Stimulated activated CD4-positive, alpha-beta T cell treated with anti-CD3 and anti-CD28 coated beads, Interleukin-15, amount 100 ng/mL, for 48 hours (primary cell): ENCODE results near the gene SNAPIN.
A peak's percentile ranks its signal among the peaks of the same experiment; 100 is the strongest.
"Not testable (repeated sequence)": the region's sequence is repeated elsewhere in the genome, so short reads cannot be mapped to it uniquely, and the experiment has no call there.

Source experiments
- DNase-seq, 2 donors: peaks; one replicate each; pipeline ENCODE4 v3.0.0-alpha.2; 2020; ENCODE audit warnings: low read depth in 2 of 2

SNAPIN gene

DNA sequence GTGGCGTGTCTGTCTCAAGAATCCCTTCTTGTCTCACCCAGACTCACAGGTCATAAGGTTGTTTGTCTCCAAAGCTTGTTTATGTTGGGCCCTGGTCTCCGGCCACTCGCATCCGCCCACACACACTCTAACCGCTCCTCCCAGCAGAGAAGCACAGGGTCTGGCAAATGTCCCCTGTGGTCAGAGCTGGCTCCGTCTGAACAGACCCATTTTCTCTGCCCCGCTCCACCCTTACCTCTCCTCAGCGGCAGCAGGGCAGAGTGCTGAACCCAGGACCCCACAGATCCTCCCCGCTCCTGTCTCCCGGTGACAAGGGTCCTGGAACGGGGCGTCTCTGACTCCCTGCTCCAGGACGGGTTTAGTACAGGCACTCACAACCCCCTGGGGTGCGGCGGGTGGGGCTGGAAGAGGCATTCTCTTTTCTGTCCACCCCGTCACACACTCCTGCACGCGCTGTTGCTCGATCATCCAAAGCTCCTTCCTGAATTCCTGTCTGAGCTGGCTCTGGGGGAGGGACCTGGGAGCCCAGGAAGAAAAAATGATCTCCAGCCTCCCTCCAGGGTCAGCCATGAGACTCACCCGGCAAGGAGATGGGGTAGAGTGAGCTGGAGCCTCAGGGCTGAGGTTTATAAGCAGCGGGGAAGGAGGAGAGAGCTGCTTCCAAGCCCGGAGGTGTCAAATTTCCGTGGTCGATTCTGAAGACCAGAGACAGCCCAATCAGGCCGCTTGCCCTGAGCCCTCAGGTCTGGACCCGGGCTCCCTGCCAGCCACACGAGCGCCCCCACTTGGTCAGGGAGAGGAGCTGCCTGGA is 31.4 kb upstream of the SNAPIN start, which contains the start of gene S100A13:
S100A13 (minus strand) TSS at position 602 of the 811 bp plus-strand sequence. CDS start 1,033 bp downstream, outside the sequence.
- no peak for DNase-seq

DNA sequence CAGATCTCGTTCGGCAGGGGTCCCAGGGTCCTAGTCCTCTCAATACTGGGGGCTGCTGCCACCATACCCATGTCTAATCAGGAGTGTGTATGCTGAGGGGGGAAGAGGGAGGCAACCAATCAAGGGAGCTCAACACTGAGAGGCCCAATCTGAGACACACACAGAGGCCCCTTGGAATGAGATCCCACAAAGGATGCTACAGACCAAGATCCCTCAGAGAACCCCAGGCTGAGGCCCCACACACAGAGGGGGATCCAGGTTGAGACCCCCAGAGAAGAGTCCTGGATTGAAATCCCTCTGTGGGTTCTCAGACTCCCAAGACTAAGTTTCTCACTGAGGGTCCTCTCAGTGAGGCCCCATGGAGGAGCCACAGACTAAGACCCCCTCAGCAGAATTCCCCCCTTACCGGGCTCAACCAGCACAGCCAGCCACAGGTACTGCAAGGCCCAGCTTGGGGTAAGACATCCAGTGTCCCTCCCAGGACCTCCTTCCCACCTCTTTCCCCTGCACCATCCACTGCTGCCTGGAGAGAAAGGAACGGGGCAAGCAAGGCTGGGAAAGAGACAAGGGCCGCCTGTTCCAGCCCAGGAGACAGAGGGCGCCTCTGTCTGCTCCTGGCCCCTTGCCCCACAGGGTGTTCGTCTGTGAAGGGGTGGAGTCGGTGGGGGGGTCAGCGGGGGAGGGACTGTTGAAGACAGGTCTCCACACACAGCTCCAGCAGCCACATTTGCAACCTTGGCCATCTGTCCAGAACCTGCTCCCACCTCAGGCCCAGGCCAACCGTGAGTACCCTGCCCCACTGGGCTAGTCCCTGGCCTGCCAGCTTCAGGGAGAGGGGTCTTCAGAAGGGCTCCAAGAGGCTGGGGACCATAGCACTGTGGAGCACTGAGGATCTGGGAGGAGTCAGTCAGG is 30.5 kb upstream of the SNAPIN start, which contains the start of gene S100A1:
S100A1 (plus strand) TSS at position 720 of the 912 bp plus-strand sequence. CDS start 2,088 bp downstream, outside the sequence.
- DNase-seq = no peak

DNA sequence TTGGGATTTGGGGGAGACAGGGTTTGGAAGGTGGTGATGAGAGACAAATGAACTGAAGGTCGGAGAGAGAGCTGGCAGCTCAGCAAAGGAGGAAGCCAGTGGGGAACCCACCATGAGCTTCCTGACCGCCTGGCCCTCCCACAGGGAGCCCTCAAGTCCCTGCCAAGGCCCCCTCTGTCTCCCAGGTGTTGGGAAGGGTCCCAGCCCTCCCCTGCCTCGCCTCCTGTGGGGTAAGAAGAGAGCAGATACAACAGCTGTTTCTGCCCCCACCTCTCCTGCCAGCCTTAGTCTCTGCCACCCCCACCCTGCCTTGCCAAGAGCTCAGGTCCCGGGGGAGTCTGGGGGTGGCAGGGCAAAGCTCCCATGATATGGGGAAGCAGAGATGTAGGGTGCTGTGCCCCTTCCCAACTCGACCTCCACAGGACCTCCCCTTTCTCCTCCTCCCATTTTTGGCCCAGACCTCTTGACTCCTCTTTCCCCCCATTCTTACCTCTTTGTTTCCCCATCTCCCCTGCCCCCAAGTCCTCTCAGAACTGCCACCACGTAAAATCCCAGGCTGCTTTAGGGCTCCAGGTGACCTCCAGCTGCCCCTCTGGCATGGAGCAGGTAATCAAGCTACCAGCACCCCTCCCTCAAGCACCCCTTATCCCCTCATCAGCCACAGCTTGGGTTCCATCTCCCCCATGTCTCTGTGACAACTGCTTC is 29.7 kb upstream of the SNAPIN start:
- no peak for DNase-seq

DNA sequence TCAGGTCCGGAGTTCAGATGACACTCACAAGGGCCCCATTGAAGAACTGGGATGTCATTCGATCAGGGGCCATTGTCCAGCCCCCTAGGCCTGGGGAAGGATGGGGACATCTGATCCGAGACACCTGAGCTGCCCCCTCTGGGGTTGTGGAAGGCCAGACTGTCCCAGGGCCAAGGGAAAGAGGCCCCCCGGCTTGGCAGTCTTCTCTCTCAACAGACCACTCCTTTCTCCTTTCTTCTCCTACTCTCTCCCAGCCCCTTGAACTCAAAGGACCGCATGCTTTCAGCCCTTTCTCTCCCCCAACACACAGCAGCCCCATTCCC is 29.2 kb upstream of the SNAPIN start:
- no peak for DNase-seq

DNA sequence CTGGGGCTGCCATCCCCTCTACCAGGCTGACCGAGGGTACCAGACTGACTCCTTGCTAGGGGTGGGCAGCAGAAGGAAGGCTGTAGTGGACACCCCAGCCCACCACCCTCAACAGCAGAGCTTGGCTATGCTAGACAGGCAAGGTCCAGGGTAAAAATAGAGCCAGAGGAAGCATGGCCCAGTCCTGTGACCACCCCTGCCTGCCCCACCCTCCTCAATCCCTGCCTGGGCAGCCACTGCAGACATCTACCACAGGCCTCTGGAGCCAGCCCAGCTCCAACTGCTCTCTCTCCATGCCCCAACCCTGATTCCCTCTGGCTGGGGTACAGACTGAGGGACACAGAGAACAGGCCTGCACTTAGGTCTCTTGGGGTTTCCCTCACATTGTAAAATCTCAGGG is 28.5 kb upstream of the SNAPIN start:
- no peak for DNase-seq

DNA sequence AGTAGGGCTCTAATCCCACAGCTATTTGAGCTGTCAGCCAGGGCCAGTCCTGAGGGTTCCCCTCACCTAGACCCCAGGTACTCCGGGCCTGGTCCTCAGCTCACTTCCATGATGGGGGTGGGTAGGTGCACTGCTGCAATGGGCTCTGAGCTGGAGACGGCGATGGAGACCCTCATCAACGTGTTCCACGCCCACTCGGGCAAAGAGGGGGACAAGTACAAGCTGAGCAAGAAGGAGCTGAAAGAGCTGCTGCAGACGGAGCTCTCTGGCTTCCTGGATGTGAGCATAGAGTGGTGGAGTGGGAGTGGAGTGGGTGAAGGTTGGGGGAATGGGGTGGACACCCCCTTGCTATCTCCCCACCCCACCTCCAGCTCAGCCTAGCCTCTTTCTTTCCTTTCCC is 28.1 kb upstream of the SNAPIN start:
- DNase-seq = no peak

DNA sequence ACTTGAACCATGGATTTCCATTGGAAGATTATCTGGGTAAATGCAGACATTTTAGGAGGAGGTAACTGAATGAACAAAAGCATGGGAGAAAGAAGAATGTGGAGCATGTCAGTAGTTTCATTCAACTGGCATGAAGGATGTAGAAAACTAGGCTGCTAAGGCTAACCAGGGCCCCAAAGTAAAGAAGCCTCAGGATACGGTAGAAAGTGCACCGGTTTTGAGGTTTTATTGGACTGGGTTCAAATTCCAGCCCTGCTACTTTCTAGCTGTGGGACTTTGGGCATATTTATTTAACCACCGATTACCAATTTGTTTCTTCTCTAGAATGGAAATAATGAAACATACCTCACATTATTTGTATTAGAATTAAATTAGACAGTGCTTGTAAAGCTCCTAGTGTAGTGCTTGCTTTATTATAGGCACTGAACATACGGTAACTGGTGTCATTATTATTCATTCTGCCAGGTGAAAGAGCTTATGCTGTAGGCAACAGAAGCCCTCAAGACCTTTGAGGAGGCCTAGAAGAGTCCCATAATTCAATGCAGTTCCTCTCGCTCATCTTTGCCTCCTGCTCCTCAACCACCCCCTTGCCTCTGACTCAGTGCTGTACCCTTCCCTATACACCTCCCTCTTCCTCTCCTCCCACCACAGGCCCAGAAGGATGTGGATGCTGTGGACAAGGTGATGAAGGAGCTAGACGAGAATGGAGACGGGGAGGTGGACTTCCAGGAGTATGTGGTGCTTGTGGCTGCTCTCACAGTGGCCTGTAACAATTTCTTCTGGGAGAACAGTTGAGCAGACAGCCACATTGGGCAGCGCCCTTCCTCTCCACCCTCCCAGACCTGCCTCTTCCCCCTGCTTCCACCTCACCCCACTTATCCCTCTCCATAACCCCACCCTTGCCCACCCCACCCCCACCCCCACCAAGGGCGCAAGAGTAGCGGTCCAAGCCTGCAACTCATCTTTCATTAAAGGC is 27.2 kb upstream of the SNAPIN start:
- no peak for DNase-seq

DNA sequence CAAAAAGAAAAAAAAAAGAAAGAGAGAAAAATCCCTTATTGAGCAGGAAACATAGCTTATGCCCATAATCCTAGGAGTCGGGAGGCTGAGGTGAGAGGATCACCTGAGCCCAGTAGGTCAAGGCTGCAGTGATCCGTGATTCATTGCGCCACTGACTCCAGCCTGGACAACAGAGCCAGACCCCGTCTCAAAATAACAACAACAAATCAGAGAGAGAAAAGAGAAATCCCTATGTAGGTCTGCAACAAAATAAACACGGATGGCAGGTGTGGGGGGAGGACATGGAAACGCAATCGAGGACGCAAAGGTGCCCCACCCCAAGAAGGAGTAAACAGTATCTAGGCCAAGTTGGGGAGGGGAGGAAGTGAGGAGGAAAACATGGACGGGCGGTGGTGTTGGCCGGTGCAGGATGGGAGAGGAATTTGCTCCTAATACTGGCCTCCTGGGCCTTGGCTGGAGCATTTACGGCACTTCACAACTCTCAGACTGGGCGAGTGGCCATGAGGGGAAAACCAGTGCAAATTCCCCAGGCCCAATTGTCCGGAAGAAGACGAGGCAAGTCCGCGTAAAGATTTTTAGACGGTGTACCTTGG is 25.2 kb upstream of the SNAPIN start:
- DNase-seq = no peak

DNA sequence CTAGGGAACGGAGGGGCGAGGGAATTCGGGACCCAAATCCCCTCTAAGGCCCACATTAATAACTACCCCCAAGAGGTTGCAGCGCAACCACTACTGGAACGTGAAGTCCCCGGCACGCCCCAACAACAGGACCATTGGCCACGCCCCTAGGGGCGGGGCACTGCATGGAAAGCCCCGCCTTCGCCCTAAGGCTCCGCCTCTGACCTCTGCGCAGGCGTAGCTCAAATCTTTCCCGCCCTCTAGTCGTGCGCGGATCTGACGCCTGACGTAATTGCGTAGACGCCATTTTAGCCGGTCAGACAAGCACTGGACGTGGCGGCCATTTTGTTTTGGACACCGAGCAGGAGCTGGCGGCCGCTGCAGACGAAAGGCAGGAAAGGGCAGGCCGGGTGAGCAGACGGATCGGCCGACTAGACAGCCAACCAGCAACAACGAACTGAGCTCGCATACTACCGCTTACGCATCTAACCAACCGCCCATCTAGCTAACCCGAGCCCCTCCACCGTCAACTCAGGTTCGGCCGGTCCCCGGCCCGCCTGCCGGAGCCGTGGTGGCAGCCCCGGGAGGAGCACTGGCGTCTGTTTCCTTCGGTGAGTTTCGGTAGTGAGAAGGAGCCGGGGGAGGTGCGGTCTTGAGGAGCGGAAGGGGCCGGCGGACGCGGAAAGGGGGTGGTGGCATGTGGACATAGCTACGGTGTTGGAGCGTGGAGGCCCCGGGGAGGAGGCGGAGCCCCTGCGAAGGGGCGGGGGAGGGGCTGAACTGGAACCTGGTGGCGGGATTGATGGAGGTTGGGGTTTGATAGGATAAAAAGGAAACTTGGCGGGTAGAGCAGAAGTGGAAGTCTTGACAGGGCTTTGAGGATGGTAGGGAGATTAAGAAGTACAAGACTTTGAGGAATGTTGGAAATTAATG is 24.5 kb upstream of the SNAPIN start, which contains the start of gene CHTOP:
CHTOP (plus strand) TSS at position 313 of the 912 bp plus-strand sequence. CDS start 2,523 bp downstream, outside the sequence.
- peak; percentile 94 to 97 for DNase-seq

DNA sequence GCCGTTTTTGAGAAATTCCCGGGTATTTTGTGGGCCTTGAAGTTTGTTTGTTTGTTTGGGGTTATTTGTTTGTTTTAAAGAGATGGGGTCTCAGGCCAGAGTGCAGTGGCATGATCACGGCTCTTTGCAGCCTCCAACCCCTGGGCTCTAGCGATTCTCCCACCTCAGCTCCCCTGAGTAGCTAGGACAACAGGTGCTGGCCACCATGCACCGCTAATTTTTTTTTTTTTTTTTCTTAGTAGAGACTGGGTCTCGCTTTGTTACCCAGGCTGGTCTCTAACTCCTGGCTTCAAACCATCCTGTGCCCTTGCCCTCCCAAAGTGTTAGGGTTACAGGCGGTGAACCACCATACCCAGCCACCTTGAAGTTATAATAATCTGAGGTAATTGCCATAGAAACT is 22.6 kb upstream of the SNAPIN start:
- no peak for DNase-seq

DNA sequence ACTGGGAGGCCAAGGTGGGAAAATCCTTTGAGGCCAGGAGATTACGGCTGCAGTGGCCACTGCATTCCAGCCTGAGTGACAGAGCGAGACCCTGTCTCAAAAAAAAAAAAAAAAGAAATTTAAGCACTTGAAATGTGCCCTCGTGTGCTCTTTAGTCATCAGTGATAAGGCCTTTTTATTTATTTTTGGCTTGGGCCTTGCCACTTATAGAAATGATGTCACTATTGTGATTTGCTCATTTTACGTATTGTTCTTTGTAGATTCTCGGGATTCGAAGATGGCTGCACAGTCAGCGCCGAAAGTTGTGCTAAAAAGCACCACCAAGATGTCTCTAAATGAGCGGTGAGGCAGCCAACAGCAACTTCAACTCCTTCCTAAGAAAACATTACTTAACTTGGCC is 22.2 kb upstream of the SNAPIN start:
- no peak for DNase-seq

DNA sequence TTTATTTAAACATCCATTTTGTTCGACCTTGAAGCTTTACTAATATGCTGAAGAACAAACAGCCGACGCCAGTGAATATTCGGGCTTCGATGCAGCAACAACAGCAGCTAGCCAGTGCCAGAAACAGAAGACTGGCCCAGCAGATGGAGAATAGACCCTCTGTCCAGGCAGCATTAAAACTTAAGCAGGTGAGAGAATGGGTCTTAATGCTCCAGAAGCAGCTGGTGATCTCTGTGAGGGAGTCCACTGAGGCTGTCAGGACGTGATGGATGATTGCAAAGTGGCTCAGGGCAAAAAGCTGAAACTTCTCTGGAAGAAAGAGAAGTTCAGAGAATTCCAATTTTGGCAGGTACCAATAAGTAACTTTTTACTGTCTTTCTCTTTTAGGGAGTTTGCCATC is 20.2 kb upstream of the SNAPIN start:
- DNase-seq = no peak

DNA sequence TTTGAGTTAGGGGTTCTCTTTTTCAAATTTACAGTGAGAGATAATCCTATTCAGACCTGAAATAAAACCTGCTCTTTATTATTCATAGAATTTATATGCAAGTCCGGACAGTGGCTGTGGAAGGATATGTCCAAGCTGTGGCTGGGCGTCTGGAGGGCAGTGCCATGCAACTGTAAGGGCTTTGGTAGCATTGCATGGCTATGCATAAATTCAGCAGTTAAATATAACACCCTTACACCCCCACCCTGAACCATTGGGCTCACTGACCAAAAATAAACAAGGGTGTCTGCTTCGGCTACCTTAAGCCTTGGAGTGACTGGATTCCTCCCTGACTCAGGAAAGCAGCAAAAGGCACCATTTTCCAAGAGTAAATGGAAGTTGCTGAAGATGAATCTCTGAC is 19.2 kb upstream of the SNAPIN start:
- no peak for DNase-seq

DNA sequence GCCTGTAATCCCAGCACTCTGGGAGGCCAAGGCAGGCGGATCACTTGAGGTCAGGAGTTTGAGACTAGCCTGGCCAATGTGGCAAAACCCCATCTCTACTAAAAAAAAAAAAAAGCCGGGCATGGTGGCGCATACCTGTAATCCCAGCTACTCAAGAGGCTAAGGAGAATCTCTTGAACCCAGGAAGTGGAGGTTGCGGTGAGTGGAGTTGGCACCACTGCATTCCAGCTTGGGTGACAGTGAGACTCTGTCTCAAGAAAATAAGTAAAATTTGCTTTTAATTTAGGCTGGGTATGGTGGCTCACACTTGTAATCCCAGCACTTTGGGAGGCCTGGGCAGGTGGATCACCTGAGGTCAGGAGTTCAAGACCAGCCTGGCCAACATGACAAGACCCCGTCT is 18.3 kb upstream of the SNAPIN start:
- not testable (repeated sequence) for DNase-seq

DNA sequence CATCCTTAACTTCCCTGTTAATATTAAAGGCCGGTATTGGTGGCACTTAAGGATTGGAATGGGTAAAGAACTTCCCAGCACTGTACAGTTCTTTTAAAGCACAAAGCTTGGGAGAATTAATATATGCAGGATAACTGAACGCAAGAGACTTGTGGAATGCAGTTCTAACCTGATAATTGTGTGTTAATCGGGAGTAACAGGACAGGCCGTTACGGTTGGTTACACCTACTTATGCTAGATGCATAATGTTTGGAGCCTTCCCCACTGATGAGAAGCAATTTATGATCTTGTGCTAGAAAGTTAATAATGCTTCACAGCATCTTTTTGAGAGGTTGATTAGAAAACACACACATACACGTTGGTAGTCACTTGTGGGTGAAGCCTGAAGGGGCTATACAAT is 17.6 kb upstream of the SNAPIN start:
- DNase-seq = no peak

DNA sequence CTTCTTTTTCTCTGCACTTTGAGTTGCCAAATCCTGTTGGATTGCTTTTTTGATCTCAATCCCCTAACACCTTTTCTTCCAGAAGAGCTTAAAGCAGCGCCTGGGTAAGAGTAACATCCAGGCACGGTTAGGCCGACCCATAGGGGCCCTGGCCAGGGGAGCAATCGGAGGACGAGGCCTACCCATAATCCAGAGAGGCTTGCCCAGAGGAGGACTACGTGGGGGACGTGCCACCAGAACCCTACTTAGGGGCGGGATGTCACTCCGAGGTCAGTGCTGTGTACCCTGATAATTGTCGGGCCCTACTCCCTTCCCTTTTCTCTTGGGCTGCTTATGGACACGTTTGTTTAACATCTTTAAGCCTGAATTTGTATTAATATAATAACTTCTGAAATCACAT is 16.3 kb upstream of the SNAPIN start:
- DNase-seq = no peak

DNA sequence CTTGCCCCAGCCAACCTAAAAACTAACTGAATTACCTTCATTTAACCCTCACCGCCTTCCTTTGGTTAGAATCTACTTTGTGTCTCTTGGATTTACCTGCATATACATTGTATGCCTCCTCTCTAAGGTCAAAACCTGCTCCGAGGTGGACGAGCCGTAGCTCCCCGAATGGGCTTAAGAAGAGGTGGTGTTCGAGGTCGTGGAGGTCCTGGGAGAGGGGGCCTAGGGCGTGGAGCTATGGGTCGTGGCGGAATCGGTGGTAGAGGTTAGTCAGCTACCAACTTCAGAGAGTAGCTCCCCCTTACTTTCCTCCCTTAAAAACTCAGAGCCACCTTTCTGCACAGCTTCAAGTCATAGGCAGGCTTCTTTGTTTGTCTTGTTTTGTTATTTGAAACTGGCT is 15.4 kb upstream of the SNAPIN start:
- DNase-seq = no peak

DNA sequence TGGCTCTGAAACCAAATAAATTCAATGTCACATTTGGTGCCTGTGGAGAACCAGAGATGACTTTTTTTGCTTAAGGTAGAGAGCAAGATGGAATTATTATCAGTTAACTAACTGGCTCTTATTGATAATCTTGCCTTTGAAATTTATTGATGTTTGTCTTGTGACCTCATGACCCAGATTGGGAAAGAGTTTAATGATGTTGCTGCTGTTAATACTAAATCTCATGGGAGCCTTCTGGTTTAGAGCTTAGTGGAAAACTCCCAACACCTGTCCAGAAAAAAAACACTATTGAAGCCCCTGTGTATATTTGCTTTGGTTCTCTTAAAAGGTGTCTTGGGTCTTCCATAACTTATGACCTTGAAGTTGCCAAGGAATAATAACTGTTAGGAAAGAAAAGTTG is 14.7 kb upstream of the SNAPIN start:
- DNase-seq = no peak

DNA sequence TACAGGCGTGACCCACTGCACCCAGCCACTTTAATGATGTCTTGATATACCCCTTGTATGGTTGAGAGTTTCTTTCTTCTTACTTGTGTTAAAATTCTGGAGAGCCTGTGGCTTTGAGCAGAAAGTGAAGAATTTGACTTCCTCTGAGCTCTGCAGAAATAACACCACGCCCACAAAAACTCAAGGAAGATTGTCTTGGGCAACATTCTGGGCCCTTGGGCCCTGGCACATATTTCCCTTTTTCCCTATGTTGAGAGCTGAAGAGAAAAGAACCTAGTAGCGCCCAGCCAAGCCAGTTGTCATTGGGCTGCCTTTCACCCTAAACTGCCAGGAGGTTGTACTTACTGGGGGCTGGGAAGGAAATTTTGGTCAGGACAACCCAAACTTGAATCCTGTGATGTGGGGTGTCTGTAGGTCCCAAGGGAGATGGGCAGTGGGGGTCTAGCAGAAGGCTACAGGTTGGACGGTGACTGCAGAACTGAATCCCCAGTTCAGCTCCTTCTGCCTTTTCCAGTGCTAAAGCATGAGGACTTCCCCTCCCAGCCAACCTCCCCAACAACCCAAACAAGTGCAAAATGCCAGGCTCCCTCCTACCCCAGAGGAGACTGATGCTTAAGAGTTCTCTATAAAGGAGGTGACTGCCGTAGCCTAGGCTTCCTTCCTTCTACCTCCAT is 11.7 kb upstream of the SNAPIN start:
- no peak for DNase-seq
